Measurements from ENCODE around the gene ITPR2.

DNA sequence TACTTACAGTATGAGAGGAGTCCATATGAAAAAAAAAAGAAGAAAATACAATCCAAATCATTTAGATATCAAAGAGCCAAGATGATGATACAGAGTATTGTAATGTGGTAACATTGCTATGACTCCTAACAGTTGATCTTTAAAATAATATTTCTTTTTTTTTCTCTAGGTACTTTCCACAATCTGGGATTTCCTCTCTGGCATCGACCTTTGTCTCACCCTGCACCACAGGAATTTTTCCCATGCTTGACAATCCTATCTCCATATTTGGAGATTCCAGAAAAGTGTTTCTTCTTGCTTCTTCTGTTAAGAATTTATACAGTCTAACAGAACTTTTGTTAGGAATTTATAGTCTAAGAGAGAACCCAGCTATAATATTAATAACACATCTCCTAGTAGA, 184.4 kb downstream of the ITPR2 start:
- no peak for TF ChIP-seq MTF2 (CRISPR knock-in tag; IDR thresholded peaks at IDR 0.05; ENCODE audit: borderline replicate concordance)
- TF ChIP-seq MLXIP (CRISPR knock-in tag; IDR thresholded peaks at IDR 0.05; ENCODE audit: borderline replicate concordance): no peak
- TF ChIP-seq POLR2A (IDR thresholded peaks at IDR 0.05; ENCODE audit: insufficient read depth in 1 of 2, low read depth in 2 of 2, low read length in 2 of 2): no peak
- TF ChIP-seq, protein P1, sequence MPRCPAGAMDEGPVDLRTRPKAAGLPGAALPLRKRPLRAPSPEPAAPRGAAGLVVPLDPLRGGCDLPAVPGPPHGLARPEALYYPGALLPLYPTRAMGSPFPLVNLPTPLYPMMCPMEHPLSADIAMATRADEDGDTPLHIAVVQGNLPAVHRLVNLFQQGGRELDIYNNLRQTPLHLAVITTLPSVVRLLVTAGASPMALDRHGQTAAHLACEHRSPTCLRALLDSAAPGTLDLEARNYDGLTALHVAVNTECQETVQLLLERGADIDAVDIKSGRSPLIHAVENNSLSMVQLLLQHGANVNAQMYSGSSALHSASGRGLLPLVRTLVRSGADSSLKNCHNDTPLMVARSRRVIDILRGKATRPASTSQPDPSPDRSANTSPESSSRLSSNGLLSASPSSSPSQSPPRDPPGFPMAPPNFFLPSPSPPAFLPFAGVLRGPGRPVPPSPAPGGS (CRISPR knock-in tag; IDR thresholded peaks at IDR 0.05): no peak
- no peak for TF ChIP-seq RBM22 (optimal IDR thresholded peaks at IDR 0.05; ENCODE audit: low read length)
- no peak for TF ChIP-seq PHF20 (CRISPR knock-in tag; IDR thresholded peaks at IDR 0.05)
- TF ChIP-seq ZNF713 (CRISPR knock-in tag; IDR thresholded peaks at IDR 0.05): no peak
- no peak for TF ChIP-seq NFATC3 (CRISPR knock-in tag; IDR thresholded peaks at IDR 0.05)
- TF ChIP-seq, protein P2, sequence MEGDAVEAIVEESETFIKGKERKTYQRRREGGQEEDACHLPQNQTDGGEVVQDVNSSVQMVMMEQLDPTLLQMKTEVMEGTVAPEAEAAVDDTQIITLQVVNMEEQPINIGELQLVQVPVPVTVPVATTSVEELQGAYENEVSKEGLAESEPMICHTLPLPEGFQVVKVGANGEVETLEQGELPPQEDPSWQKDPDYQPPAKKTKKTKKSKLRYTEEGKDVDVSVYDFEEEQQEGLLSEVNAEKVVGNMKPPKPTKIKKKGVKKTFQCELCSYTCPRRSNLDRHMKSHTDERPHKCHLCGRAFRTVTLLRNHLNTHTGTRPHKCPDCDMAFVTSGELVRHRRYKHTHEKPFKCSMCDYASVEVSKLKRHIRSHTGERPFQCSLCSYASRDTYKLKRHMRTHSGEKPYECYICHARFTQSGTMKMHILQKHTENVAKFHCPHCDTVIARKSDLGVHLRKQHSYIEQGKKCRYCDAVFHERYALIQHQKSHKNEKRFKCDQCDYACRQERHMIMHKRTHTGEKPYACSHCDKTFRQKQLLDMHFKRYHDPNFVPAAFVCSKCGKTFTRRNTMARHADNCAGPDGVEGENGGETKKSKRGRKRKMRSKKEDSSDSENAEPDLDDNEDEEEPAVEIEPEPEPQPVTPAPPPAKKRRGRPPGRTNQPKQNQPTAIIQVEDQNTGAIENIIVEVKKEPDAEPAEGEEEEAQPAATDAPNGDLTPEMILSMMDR (CRISPR knock-in tag; IDR thresholded peaks at IDR 0.05): no peak
- no peak for TF ChIP-seq JUND (CRISPR knock-in tag; IDR thresholded peaks at IDR 0.05)
- no peak for TF ChIP-seq TAF1 (CRISPR knock-in tag; IDR thresholded peaks at IDR 0.05)
- TF ChIP-seq ADNP (CRISPR knock-in tag; IDR thresholded peaks at IDR 0.05): no peak
- no peak for TF ChIP-seq CHD4 (IDR thresholded peaks at IDR 0.05; ENCODE audit: borderline replicate concordance, low read length)
- TF ChIP-seq REPIN1 (CRISPR knock-in tag; IDR thresholded peaks at IDR 0.05; ENCODE audit: borderline replicate concordance, low read depth): no peak
